GM20000 (cell line): ENCODE results near the gene EGLN1.

ENCODE experiments used
- DNase-seq: peaks from one replicate; pipeline ENCODE4 v3.0.0; 2012; ENCODE audit warnings: low spot score
- TF ChIP-seq, protein P1 (sequence below): IDR thresholded peaks from 2 replicates; pipeline ENCODE4 v1.5.1; 2012; ENCODE audit warnings: mild to moderate bottlenecking, control low read depth; ENCODE audit errors: extremely low read depth, missing control alignments

Gene EGLN1

DNA sequence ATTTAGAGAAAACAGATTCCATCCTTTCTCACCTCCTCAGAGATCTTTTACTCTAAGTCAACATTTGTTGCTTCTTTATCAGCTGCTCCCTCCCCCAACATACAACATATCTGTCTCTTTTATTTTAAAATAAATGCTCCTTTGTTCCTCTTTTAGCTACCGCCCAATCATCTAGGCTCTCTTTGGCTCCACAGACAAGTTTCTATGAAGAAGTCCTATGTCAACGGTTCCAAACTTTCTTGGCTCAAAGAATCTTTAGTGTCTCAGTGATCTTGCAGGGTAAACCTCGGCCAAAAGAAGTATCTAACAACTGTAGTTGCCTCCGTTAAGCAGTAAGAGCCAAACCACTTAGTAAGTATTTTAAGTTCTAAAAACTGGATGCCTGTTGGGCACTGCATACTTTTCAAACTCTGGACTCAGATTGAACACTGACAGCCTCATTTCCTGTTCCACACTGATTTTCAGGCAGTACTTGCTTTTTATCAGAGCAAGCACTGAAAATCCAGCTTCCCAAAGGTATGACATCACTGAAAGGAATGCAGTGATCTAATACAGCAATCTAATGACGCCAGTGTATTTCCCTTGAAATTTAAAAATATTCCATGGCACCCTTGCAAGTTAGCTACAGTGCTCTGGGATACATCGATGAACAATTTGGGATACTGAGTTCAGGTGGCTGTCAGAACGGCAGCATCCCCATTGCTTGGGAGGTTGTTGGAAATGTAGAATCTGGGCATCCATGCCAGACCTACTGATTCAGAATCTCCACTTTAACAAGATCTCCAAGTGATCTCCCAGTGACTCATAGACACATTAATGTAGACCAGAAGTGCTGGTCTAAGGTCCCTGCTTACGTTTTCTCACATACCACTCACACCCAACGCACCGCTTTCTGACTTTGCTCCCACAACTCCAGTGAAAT, 26.8 kb downstream of the EGLN1 start:
- no peak for DNase-seq
- TF ChIP-seq, protein P1, sequence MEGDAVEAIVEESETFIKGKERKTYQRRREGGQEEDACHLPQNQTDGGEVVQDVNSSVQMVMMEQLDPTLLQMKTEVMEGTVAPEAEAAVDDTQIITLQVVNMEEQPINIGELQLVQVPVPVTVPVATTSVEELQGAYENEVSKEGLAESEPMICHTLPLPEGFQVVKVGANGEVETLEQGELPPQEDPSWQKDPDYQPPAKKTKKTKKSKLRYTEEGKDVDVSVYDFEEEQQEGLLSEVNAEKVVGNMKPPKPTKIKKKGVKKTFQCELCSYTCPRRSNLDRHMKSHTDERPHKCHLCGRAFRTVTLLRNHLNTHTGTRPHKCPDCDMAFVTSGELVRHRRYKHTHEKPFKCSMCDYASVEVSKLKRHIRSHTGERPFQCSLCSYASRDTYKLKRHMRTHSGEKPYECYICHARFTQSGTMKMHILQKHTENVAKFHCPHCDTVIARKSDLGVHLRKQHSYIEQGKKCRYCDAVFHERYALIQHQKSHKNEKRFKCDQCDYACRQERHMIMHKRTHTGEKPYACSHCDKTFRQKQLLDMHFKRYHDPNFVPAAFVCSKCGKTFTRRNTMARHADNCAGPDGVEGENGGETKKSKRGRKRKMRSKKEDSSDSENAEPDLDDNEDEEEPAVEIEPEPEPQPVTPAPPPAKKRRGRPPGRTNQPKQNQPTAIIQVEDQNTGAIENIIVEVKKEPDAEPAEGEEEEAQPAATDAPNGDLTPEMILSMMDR, result no peak

DNA sequence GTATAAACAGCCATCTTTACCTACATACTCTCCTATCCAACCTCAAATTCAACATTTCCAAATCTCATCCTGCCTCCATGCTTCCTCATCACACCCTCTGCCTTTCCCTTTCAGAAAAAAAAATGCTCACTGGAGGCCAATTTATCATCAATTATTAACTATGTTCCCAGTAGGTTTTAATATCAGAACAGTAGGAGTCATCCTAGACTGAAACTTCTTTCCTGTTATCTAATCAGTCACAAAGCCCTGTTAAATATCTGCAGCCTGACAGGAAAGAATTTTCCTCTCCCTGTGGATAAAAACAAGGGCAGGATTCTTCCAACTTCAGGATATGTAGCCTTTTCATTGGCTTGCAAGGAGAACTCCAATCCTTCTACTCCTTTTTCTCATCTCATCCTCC, 28.4 kb downstream of the EGLN1 start:
- TF ChIP-seq, protein P1, result no peak
- no peak for DNase-seq

DNA sequence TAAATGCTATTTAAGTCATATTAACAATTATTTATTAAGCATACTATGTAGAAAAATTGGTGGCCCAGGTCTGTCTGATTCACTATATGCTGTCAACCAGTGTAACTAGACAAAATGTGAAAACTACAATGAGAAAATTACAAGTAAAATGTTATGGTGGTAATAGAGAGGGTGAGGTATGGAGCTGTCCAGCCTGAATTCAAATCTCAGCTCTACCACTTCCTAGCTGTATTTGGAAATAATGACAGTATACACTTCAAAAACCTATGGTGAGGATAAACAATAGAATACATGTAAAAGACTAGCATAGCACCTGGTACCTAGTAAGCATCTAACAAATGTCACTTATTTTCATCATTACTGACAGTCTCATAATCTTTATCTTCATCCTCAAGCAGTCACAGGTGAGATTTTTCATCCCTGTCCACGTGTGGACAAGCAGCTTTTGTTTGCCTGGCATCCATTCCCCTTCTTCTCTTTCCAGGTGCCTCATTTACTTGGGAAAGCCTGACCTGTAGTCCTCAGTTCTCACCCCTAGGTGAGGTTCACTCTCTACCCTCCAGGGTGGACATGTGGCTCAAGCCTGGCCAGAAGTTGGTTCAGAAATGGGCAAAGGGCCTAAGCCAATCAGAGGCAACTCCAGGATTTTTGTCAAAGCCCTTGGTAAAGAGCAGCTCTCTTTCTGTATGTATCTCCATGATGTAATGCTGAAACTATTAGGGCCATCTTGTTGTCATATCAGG, 29.5 kb downstream of the EGLN1 start:
- TF ChIP-seq, protein P1, result no peak

DNA sequence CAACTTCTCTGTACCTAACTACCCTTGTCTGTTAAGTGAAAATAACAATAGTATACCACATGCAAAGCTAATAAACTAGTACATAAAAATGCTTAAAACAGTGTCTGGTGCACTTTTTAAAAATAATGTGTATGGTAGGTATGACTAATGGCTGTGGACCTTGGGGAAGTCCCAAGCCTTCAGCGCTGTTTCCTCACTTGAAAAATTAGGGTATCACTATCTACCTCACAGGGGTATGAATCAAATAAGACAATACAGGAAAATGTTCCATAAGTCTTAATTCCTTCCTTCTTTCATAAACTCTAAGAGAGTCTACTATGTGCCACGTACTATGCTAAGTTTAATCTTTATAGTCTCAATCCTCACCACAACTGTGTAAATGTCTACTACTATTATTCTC, 32.0 kb downstream of the EGLN1 start:
- TF ChIP-seq, protein P1, result no peak
- DNase-seq, result no peak

More for the DNA sequence above, 29.5 kb downstream of the EGLN1 start:
- no peak for DNase-seq

DNA sequence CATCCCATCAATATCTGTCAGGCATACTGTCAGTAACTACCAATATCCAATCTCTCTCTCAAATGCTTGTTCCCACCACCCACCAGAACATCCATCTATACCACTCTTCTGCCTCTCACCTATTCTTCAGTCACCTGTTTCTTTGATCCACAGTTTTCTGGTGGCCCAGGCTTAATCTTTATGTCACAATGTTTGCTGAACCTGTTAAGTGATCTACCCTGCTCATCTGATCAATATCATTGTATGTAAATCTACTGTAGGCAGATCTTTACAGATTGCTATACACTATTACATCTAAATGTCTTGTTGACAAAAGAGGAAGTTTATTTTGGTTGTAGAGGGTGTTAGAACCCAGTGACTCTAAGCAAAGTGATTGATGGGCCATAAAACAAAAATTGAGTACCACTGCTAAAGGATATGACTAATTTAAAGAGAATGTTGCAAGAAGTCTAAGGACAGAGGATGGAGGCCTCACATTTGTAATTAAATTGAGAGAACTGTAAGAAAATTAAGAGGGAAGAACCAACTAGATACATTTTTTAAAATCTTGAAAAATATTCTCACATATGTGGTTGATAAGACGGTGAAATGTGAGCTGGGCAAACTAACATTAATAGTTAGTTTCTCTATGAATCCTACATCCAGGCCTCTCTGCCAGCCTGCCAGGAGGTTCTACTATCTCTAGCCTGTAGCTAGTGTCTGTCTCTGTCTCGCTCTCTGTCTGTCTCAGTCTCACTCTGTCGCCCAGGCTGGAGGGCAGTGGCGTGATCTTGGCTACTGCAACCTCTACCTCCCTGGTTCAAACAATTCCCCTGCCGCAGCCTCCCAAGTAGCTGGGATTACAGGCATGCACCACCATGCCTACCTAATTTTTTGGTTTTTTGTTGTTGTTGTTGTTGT, 34.1 kb downstream of the EGLN1 start:
- no peak for DNase-seq
- TF ChIP-seq, protein P1, result no peak

DNA sequence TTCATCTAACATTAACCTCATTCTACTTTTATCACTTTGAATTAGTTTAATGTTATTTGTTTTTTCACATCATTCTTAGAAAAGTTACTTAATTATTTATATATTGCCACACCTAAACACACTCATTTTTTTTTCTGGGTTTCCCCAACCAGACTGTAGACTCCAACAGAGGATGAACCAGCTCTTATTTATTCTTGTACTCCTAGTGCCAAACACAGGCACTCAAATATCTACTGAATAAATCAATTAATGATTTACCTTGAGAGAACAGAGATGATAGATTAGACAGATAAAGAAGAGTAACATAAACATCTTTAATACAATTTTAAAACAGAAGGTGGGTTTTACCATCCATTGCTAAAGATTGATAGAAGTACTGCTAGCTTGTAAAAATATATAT, 35.6 kb downstream of the EGLN1 start:
- DNase-seq, result no peak
- TF ChIP-seq, protein P1, result no peak

DNA sequence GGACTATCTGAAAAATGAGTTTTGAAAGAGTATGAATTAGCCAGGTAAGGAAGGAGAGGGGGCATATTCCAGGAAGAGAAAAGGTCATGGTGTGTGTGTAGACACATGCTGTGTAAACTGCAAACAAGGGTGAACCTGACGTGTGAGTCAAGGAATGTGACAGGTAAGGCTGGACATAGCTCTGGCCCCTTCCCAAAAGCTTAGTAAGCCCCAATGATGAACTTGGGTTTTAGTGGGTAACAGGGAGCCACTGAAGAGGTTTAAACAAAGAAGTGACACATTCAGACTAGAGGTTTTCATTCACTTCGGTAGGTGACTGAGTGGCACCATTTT, 36.7 kb downstream of the EGLN1 start:
- DNase-seq, result no peak
- TF ChIP-seq, protein P1, result no peak
